Effector memory CD4-positive, alpha-beta T cell (primary cell): ENCODE results near the gene ISG20.

Source experiments
- DNase-seq, 3 donors: peaks; one replicate each; pipeline ENCODE4 v3.0.0-alpha.2; 2020
- H3K27ac ChIP-seq: 2 replicates; pipeline ENCODE4 v1.7.0; 2013; ENCODE audit warnings: mild to moderate bottlenecking, low read length, moderate library complexity; ENCODE audit not compliant: insufficient read depth, poor library complexity, severe bottlenecking
- H3K27me3 ChIP-seq: replicated peaks from 2 replicates; pipeline ENCODE4 v1.7.0; 2013; ENCODE audit warnings: mild to moderate bottlenecking, low read length; ENCODE audit not compliant: insufficient read depth, control insufficient read depth, poor library complexity, severe bottlenecking
- H3K36me3 ChIP-seq: 2 replicates; pipeline ENCODE4 v1.7.0; 2013; ENCODE audit warnings: mild to moderate bottlenecking, low read length, moderate library complexity; ENCODE audit not compliant: control insufficient read depth, insufficient read depth
- H3K4me1 ChIP-seq: 2 replicates; pipeline ENCODE4 v1.7.0; 2013; ENCODE audit warnings: low read length, mild to moderate bottlenecking; ENCODE audit not compliant: control insufficient read depth, insufficient read depth, poor library complexity, severe bottlenecking
- H3K4me3 ChIP-seq: 2 replicates; pipeline ENCODE4 v1.7.0; 2013; ENCODE audit warnings: low read length, low read depth, mild to moderate bottlenecking; ENCODE audit not compliant: insufficient read depth, poor library complexity, severe bottlenecking
- H3K9me3 ChIP-seq: 2 replicates; pipeline ENCODE4 v1.7.0; 2013; ENCODE audit warnings: mild to moderate bottlenecking, low read length, moderate library complexity; ENCODE audit not compliant: control insufficient read depth
- total RNA-seq, 3 donors: gene quantifications; one replicate each; lab custom pipeline; 2026; lab: John Stamatoyannopoulos, UW

The ISG20 gene
- 137 to 205 (median 155) reads per million in 3 donors for total RNA-seq

GRCh38 chr15:88638626-88639372 is at the start of gene ISG20:
TSS of gene ISG20 (plus strand) at chr15:88639016. CDS start at chr15:88639367, 351 bp downstream.
- Histone ChIP-seq H3K4me3 (peak within 1 kb of the TSS; percentile 53), H3K9me3 (no peaks in the 10 kb centered on the region), H3K4me1 (peaks cover 77% of the 10 kb centered on the region), H3K36me3 (peaks cover 10% of the 10 kb centered on the region), H3K27ac (peak within 1 kb of the TSS; percentile 98), H3K27me3 (no peaks in the 10 kb centered on the region)
- DNase-seq = peak; percentile 98 to 99 (median 99)

- Histone ChIP-seq H3K27me3 (no peaks in the 10 kb centered on the region), H3K36me3 (no peaks in the 10 kb centered on the region), H3K9me3 (no peaks in the 10 kb centered on the region), H3K4me3 (no peak overlapping the region), H3K27ac (no peak overlapping the region), H3K4me1 (no peaks in the 10 kb centered on the region)
- no peak for DNase-seq
Observed at GRCh38 chr15:88590759-88591158, 48.1 kb upstream of the ISG20 start.

GRCh38 chr15:88591384-88591783 is 47.4 kb upstream of the ISG20 start:
- Histone ChIP-seq H3K9me3 (no peaks in the 10 kb centered on the region), H3K27ac (no peak overlapping the region), H3K27me3 (no peaks in the 10 kb centered on the region), H3K36me3 (no peaks in the 10 kb centered on the region), H3K4me1 (no peaks in the 10 kb centered on the region), H3K4me3 (no peak overlapping the region)
- DNase-seq = no peak

GRCh38 chr15:88603885-88604284 is 34.9 kb upstream of the ISG20 start:
- H3K36me3 ChIP-seq = no peaks in the 10 kb centered on the region
- no peaks in the 10 kb centered on the region for H3K9me3 ChIP-seq
- H3K27me3 ChIP-seq = peaks cover 42% of the 10 kb centered on the region
- H3K4me3 ChIP-seq = no peak overlapping the region
- DNase-seq = no peak
- H3K4me1 ChIP-seq = peaks cover 18% of the 10 kb centered on the region
- H3K27ac ChIP-seq = no peak overlapping the region

- peaks cover 18% of the 10 kb centered on the region for H3K4me1 ChIP-seq
- H3K9me3 ChIP-seq = no peaks in the 10 kb centered on the region
- H3K27me3 ChIP-seq = peaks cover 42% of the 10 kb centered on the region
- no peaks in the 10 kb centered on the region for H3K36me3 ChIP-seq
- no peak for DNase-seq
- H3K27ac ChIP-seq = no peak overlapping the region
- peak overlapping the region; percentile 33 for H3K4me3 ChIP-seq
Observed at GRCh38 chr15:88604381-88605188, 34.2 kb upstream of the ISG20 start.

- H3K27ac ChIP-seq = no peak overlapping the region
- peak overlapping the region; percentile 33 for H3K4me3 ChIP-seq
- no peaks in the 10 kb centered on the region for H3K9me3 ChIP-seq
- peaks cover 44% of the 10 kb centered on the region for H3K27me3 ChIP-seq
- H3K36me3 ChIP-seq = no peaks in the 10 kb centered on the region
- H3K4me1 ChIP-seq = peaks cover 18% of the 10 kb centered on the region
- DNase-seq = peak in 1 of 3 donors; percentile 27
Observed at GRCh38 chr15:88605189-88606069, 33.4 kb upstream of the ISG20 start.

- H3K27ac ChIP-seq = no peak overlapping the region
- H3K27me3 ChIP-seq = peaks cover 46% of the 10 kb centered on the region
- H3K4me1 ChIP-seq = peaks cover 18% of the 10 kb centered on the region
- H3K9me3 ChIP-seq = no peaks in the 10 kb centered on the region
- DNase-seq = no peak
- H3K36me3 ChIP-seq = no peaks in the 10 kb centered on the region
- no peak overlapping the region for H3K4me3 ChIP-seq
Observed at GRCh38 chr15:88606070-88606794, 32.6 kb upstream of the ISG20 start.

GRCh38 chr15:88607951-88608350 is 30.9 kb upstream of the ISG20 start:
- Histone ChIP-seq H3K36me3 (no peaks in the 10 kb centered on the region), H3K4me1 (peaks cover 18% of the 10 kb centered on the region), H3K9me3 (no peaks in the 10 kb centered on the region), H3K27ac (no peak overlapping the region), H3K4me3 (no peak overlapping the region), H3K27me3 (peaks cover 46% of the 10 kb centered on the region)
- no peak for DNase-seq

- peaks cover 44% of the 10 kb centered on the region for H3K27me3 ChIP-seq
- H3K4me3 ChIP-seq = no peak overlapping the region
- H3K4me1 ChIP-seq = peaks cover 18% of the 10 kb centered on the region
- H3K27ac ChIP-seq = no peak overlapping the region
- H3K9me3 ChIP-seq = no peaks in the 10 kb centered on the region
- H3K36me3 ChIP-seq = no peaks in the 10 kb centered on the region
- DNase-seq = no peak
Observed at GRCh38 chr15:88608607-88609181, 30.1 kb upstream of the ISG20 start.
